ENCODE data around the gene NUBPL. TPM values are rescaled to one million over a fixed set of nuclear protein-coding genes. Genes with fewer than 3 reads are reported as not detected.

NUBPL gene
- total RNA-seq, 3 donors from 2014 or later = 10.8 to 15.1 (median 12.0) TPM

- Histone ChIP-seq H3K4me3 (no peak overlapping the region), H3K36me3 (ENCODE audit: low read depth) (no peaks in the 10 kb centered on the region), H3K4me1 (ENCODE audit: low read depth) (peaks cover 8% of the 10 kb centered on the region), H3K9me3 (no peaks in the 10 kb centered on the region)
- no peak for TF ChIP-seq CTCF (IDR thresholded peaks at IDR 0.05)
- ATAC-seq = no peak
- intact Hi-C loops (cut with DNase I, micrococcal nuclease) = no loop called here
- no peak for DNase-seq
Observed at GRCh38 chr14:31758941-31759340, 197.7 kb downstream of the NUBPL start.

GRCh38 chr14:31760277-31760676, 199.1 kb downstream of the NUBPL start:
- H3K9me3 ChIP-seq = no peaks in the 10 kb centered on the region
- intact Hi-C loops (cut with DNase I, micrococcal nuclease) = no loop called here
- H3K36me3 ChIP-seq (ENCODE audit: low read depth) = no peaks in the 10 kb centered on the region
- H3K4me1 ChIP-seq (ENCODE audit: low read depth) = peaks cover 8% of the 10 kb centered on the region
- no peak overlapping the region for H3K4me3 ChIP-seq
- TF ChIP-seq CTCF (IDR thresholded peaks at IDR 0.05) = no peak
- DNase-seq (no peak), ATAC-seq (peak; percentile 60)

GRCh38 chr14:31761325-31761724, 200.1 kb downstream of the NUBPL start:
- H3K4me1 ChIP-seq (ENCODE audit: low read depth) = peaks cover 8% of the 10 kb centered on the region
- H3K9me3 ChIP-seq = no peaks in the 10 kb centered on the region
- intact Hi-C loops (cut with DNase I, micrococcal nuclease) = no loop called here
- H3K4me3 ChIP-seq = no peak overlapping the region
- DNase-seq = no peak
- ATAC-seq = no peak
- TF ChIP-seq CTCF (IDR thresholded peaks at IDR 0.05) = no peak
- H3K36me3 ChIP-seq (ENCODE audit: low read depth) = no peaks in the 10 kb centered on the region

GRCh38 chr14:31763041-31763440, 201.8 kb downstream of the NUBPL start:
- ATAC-seq (peak; percentile 83), DNase-seq (peak in 1 of 3 donors; percentile 33)
- no peak overlapping the region for H3K4me3 ChIP-seq
- peaks cover 8% of the 10 kb centered on the region for H3K4me1 ChIP-seq (ENCODE audit: low read depth)
- no peaks in the 10 kb centered on the region for H3K36me3 ChIP-seq (ENCODE audit: low read depth)
- H3K9me3 ChIP-seq = no peaks in the 10 kb centered on the region
- TF ChIP-seq CTCF (IDR thresholded peaks at IDR 0.05) = no peak
- intact Hi-C loops (cut with DNase I, micrococcal nuclease) = no loop called here

GRCh38 chr14:31766315-31766892, 205.2 kb downstream of the NUBPL start:
- intact Hi-C loops (cut with DNase I, micrococcal nuclease) = no loop called here
- ATAC-seq (no peak), DNase-seq (no peak)
- peaks cover 4% of the 10 kb centered on the region for H3K4me1 ChIP-seq (ENCODE audit: low read depth)
- H3K9me3 ChIP-seq = no peaks in the 10 kb centered on the region
- no peaks in the 10 kb centered on the region for H3K36me3 ChIP-seq (ENCODE audit: low read depth)
- TF ChIP-seq CTCF (IDR thresholded peaks at IDR 0.05) = no peak
- no peak overlapping the region for H3K4me3 ChIP-seq

- DNase-seq (no peak), ATAC-seq (no peak)
- Histone ChIP-seq H3K4me3 (no peak overlapping the region), H3K4me1 (ENCODE audit: low read depth) (peaks cover 4% of the 10 kb centered on the region), H3K36me3 (ENCODE audit: low read depth) (no peaks in the 10 kb centered on the region), H3K9me3 (no peaks in the 10 kb centered on the region)
- TF ChIP-seq CTCF (IDR thresholded peaks at IDR 0.05) = no peak
- intact Hi-C loops (cut with DNase I, micrococcal nuclease) = no loop called here
Observed at GRCh38 chr14:31768355-31768754, 207.2 kb downstream of the NUBPL start.

All from mucosa of descending colon (tissue), 3 donors.